SK-N-SH treated with all-trans-retinoic acid at 6 μM for 48 hours (cell line): ENCODE measurements around the gene AGAP1.

Source experiments
- ARNTL ChIP-seq: fragments of 450-650 bp; formaldehyde crosslinking; IDR thresholded peaks from 2 replicates; pipeline ENCODE4 v1.5.0; 2020; ENCODE audit warnings: low read depth, mild to moderate bottlenecking, moderate library complexity, borderline replicate concordance
- BACH2 ChIP-seq: fragments of 250-450 bp; sonication (Bioruptor Pico); IDR thresholded peaks from 2 replicates; pipeline ENCODE4 v1.9.0; 2021; ENCODE audit warnings: mild to moderate bottlenecking, borderline replicate concordance
- CREB5 ChIP-seq: fragments of 250-450 bp; sonication (Bioruptor Pico); IDR thresholded peaks from 2 replicates; pipeline ENCODE4 v1.5.1; 2020; ENCODE audit warnings: low read depth, mild to moderate bottlenecking, moderate library complexity
- CSRNP3 ChIP-seq: fragments of 250-450 bp; sonication (Bioruptor Pico); IDR thresholded peaks from 2 replicates; pipeline ENCODE4 v1.5.1; 2021; ENCODE audit warnings: mild to moderate bottlenecking, moderate library complexity
- ESRRG ChIP-seq: fragments of 250-450 bp; sonication (Bioruptor Pico); IDR thresholded peaks from 2 replicates; pipeline ENCODE4 v1.6.1; 2021; ENCODE audit warnings: mild to moderate bottlenecking
- GLIS3 ChIP-seq: fragments of 250-450 bp; sonication (Bioruptor Pico); IDR thresholded peaks from 2 replicates; pipeline ENCODE4 v1.5.0; 2020; ENCODE audit warnings: mild to moderate bottlenecking, moderate library complexity
- ISL1 ChIP-seq: fragments of 250-450 bp; sonication (Bioruptor Pico); IDR thresholded peaks from 2 replicates; pipeline ENCODE4 v2.1.2; 2022; ENCODE audit warnings: mild to moderate bottlenecking, moderate library complexity
- OSR1 ChIP-seq: fragments of 250-450 bp; sonication (Bioruptor Pico); IDR thresholded peaks from 2 replicates; pipeline ENCODE4 v1.8.0; 2022; ENCODE audit warnings: moderate library complexity, mild to moderate bottlenecking, inconsistent platforms
- RARB ChIP-seq: fragments of 250-450 bp; sonication (Bioruptor Pico); IDR thresholded peaks from 2 replicates; pipeline ENCODE4 v1.8.0; 2021; ENCODE audit warnings: mild to moderate bottlenecking, moderate library complexity
- TOX ChIP-seq: fragments of 250-450 bp; sonication (Bioruptor Pico); IDR thresholded peaks from 2 replicates; pipeline ENCODE4 v1.8.0; 2021; ENCODE audit warnings: mild to moderate bottlenecking, moderate library complexity, borderline replicate concordance
- ZFP3 ChIP-seq: fragments of 250-450 bp; sonication (Bioruptor Pico); IDR thresholded peaks from 2 replicates; pipeline ENCODE4 v1.5.0; 2020; ENCODE audit warnings: mild to moderate bottlenecking, moderate library complexity
- ZFP30 ChIP-seq: fragments of 450-650 bp; formaldehyde crosslinking; IDR thresholded peaks from 2 replicates; pipeline ENCODE4 v1.5.0; 2022; ENCODE audit warnings: mild to moderate bottlenecking, moderate library complexity
- ZNF8 ChIP-seq: fragments of 450-650 bp; formaldehyde crosslinking; IDR thresholded peaks from 2 replicates; pipeline ENCODE4 v1.5.0; 2020; ENCODE audit warnings: mild to moderate bottlenecking, moderate library complexity
- TF ChIP-seq, protein P1 (sequence below): fragments of 250-450 bp; sonication (Bioruptor Pico); IDR thresholded peaks from 2 replicates; pipeline ENCODE4 v1.8.0; 2020; ENCODE audit warnings: mild to moderate bottlenecking, moderate library complexity, borderline replicate concordance

GRCh38 chr2:236073867-236074655 is 580.2 kb downstream of the AGAP1 start:
- TF ChIP-seq ISL1 (CRISPR knock-in tag) (no peak), ESRRG (CRISPR knock-in tag) (no peak), TOX (no peak), ZFP3 (CRISPR knock-in tag) (no peak), CREB5 (CRISPR knock-in tag) (no peak), ZFP30 (CRISPR knock-in tag) (no peak), ZNF8 (CRISPR knock-in tag) (no peak), RARB (CRISPR knock-in tag) (no peak), OSR1 (CRISPR knock-in tag) (no peak), CSRNP3 (CRISPR knock-in tag) (no peak), ARNTL (CRISPR knock-in tag) (no peak), GLIS3 (CRISPR knock-in tag) (no peak), BACH2 (no peak)
- TF ChIP-seq, protein P1, sequence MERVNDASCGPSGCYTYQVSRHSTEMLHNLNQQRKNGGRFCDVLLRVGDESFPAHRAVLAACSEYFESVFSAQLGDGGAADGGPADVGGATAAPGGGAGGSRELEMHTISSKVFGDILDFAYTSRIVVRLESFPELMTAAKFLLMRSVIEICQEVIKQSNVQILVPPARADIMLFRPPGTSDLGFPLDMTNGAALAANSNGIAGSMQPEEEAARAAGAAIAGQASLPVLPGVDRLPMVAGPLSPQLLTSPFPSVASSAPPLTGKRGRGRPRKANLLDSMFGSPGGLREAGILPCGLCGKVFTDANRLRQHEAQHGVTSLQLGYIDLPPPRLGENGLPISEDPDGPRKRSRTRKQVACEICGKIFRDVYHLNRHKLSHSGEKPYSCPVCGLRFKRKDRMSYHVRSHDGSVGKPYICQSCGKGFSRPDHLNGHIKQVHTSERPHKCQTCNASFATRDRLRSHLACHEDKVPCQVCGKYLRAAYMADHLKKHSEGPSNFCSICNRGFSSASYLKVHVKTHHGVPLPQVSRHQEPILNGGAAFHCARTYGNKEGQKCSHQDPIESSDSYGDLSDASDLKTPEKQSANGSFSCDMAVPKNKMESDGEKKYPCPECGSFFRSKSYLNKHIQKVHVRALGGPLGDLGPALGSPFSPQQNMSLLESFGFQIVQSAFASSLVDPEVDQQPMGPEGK, result no peak
